HG03457 (cell line): Measurements from ENCODE around the gene NISCH.

ENCODE experiments used
- ATAC-seq: cut with Tn5 transposase; IDR thresholded peaks from one replicate; pipeline ENCODE4 v1.9.1; 2021; ENCODE audit warnings: moderate number of reproducible peaks; ENCODE audit not compliant: unreplicated experiment

The NISCH gene

GRCh38 chr3:52446631-52447511 is 8.5 kb upstream of the NISCH start:
- no peak for ATAC-seq

DNA sequence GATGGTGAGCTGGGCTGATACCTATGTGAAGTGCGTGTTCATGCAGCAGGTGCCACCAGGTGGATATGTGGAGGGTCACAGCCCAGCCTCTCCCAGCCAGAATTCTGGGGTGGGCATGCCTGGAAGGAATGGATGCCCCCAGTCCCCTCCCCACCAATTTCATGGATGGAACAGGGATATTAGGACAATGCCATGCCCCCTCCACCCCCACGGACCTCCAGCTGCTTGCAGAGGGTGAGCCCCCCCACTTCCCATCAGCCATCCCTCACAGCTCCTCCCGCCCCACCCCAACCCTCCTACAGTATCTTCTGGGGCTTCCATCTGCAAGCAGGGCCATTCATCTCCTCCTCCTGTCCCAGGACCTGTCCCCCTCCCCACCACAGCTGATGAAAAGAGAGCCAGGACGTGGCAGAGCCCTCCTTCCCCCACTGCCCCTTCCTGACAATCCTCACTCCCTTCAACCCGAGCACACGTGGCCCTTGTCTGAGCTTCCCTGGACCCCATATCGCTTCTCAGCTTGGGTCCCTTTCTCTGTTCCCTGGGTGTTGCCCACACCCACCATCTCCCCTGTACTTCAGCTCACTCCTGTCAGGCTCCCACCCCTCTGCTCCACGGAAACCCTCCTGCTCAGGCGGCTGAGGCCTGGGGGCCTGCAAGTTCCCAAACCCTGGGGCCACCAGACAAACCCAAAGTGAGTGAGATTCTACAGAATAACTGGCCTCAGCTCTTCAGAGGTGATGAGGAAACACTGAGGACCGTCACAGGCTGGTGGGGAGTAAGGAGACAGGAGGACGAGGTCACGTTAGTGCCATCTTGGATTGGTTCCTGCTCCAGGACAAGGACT is 7.7 kb upstream of the NISCH start:
- ATAC-seq = no peak

DNA sequence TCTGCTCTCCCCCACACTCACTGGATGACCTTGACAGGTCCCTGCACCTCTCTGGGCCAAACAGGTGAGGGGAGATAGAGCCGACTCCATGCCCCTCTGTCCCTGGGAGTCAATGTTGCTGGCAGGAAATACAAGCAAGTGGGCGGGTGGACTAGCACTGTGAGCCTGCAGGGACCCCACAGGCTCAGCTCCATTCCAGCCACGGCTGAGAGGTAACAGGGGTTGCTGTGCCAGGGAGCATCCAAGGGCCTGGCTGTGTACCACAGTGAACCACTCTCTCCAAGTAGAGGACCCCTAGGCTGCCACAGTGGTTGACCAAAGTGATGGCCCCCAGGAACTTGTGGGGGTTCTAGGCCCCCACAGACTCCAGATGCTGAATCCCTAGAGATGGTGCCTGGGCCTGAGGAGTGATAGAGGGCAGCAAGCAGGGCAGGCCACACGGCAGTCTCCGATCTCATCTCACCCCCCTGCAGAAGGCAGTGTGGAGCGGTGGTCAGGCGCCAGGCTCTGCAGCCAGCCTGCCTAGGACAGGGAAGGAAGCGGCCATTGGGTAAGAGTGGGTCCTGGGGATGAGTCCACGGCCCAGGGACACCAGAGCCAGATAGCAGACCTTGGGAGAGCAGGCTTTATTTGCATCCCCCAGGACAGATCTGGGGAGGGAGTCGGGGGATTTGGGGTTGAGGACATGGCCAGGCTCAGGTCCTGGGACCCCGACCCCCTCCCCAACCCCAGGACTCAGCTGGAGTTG is 4.7 kb upstream of the NISCH start:
- no peak for ATAC-seq

GRCh38 chr3:52451237-52452083 is 3.9 kb upstream of the NISCH start:
- ATAC-seq = no peak

GRCh38 chr3:52452126-52452525 is 3.3 kb upstream of the NISCH start:
- no peak for ATAC-seq

GRCh38 chr3:52452570-52453221 is 2.7 kb upstream of the NISCH start:
- no peak for ATAC-seq

GRCh38 chr3:52453496-52454249 is 1.7 kb upstream of the NISCH start, which contains the start of gene TNNC1:
Gene TNNC1 (minus strand): TSS chr3:52454041. CDS start chr3:52454015, 26 bp downstream.
- ATAC-seq = no peak

- ATAC-seq = no peak
These were observed 1.0 kb upstream of the NISCH start for GRCh38 chr3:52454250-52454937.

- no peak for ATAC-seq
These were observed 494 bp upstream of the NISCH start for GRCh38 chr3:52454938-52455282.

GRCh38 chr3:52456169-52456799 is 880 bp downstream of the NISCH start:
- ATAC-seq = no peak

- no peak for ATAC-seq
These were observed 1.4 kb downstream of the NISCH start for GRCh38 chr3:52456800-52457183.

GRCh38 chr3:52458031-52458760 is 2.8 kb downstream of the NISCH start:
- ATAC-seq = no peak

- ATAC-seq = no peak
These were observed 3.6 kb downstream of the NISCH start for GRCh38 chr3:52458770-52459545.

DNA sequence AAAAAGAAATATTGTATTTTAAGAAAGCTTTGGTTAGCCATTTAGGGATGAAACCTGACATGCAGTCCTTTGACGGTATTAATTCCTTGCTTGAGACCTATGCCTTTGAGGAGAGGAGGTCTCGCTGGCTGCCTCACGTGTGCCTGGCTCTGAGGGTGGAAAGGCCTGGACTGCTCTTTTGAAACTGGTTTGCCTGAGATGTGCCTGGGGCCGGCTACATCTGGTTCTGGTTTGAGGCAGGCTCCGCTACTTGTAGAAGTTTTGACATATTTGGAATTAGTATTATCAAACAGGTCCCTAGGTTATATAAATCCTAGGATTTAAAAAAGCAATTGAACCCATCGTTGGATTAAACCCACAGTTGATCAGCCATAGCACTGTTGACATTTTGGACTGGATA is 6.5 kb downstream of the NISCH start:
- no peak for ATAC-seq

- ATAC-seq = no peak
These were observed 8.0 kb downstream of the NISCH start for GRCh38 chr3:52463416-52463815.

- ATAC-seq = no peak
These were observed 12.9 kb downstream of the NISCH start for GRCh38 chr3:52468336-52468735.

GRCh38 chr3:52469001-52469400 is 13.6 kb downstream of the NISCH start:
- no peak for ATAC-seq
